HG02885 (cell line): ENCODE data around the gene SPAG8.

Source experiments
- ATAC-seq: cut with Tn5 transposase; IDR thresholded peaks from one replicate; pipeline ENCODE4 v1.9.1; 2021; ENCODE audit warnings: mild to moderate bottlenecking; ENCODE audit not compliant: unreplicated experiment, poor library complexity

SPAG8 gene

GRCh38 chr9:35813434-35814105 lies 1.5 kb upstream of the SPAG8 start:
- ATAC-seq, result no peak

- no peak for ATAC-seq
Observed at GRCh38 chr9:35811381-35812024, 559 bp downstream of the SPAG8 start.

- no peak for ATAC-seq
Observed at GRCh38 chr9:35810122-35810521, 1.9 kb downstream of the SPAG8 start.

- ATAC-seq, result no peak
Observed at GRCh38 chr9:35808433-35808832, 3.6 kb downstream of the SPAG8 start.

- no peak for ATAC-seq
Observed at GRCh38 chr9:35806101-35806500, 6.0 kb downstream of the SPAG8 start.

- ATAC-seq, result no peak
Observed at GRCh38 chr9:35801328-35802128, 10.5 kb downstream of the SPAG8 start.

- no peak for ATAC-seq
Observed at GRCh38 chr9:35800530-35800929, 11.5 kb downstream of the SPAG8 start.

- no peak for ATAC-seq
Observed at GRCh38 chr9:35798658-35799374, 13.2 kb downstream of the SPAG8 start.

- ATAC-seq, result no peak
Observed at GRCh38 chr9:35797311-35798109, 14.6 kb downstream of the SPAG8 start.

GRCh38 chr9:35795695-35796094 lies 16.4 kb downstream of the SPAG8 start:
- ATAC-seq, result no peak

GRCh38 chr9:35793461-35793860 lies 18.6 kb downstream of the SPAG8 start:
- no peak for ATAC-seq

GRCh38 chr9:35792826-35793225 lies 19.2 kb downstream of the SPAG8 start:
- ATAC-seq, result no peak

GRCh38 chr9:35792024-35792813 lies 19.8 kb downstream of the SPAG8 start:
- ATAC-seq, result no peak

GRCh38 chr9:35791297-35791921 lies 20.7 kb downstream of the SPAG8 start, which contains the start of gene NPR2:
Gene NPR2 (plus strand): TSS chr9:35791591. CDS start chr9:35792409, 818 bp downstream.
- ATAC-seq, result no peak

- ATAC-seq, result no peak
Observed at GRCh38 chr9:35790385-35791296, 21.4 kb downstream of the SPAG8 start.

- no peak for ATAC-seq
Observed at GRCh38 chr9:35790025-35790384, 22.1 kb downstream of the SPAG8 start.

- no peak for ATAC-seq
Observed at GRCh38 chr9:35789541-35789940, 22.5 kb downstream of the SPAG8 start.

- ATAC-seq, result no peak
Observed at GRCh38 chr9:35783418-35783817, 28.6 kb downstream of the SPAG8 start.
